ENCODE data around the gene JUND. TPM values are rescaled to one million over a fixed set of nuclear protein-coding genes. Genes with fewer than 3 reads are reported as not detected.

Gene JUND
- polyA plus RNA-seq, 1 of the 3 experiments (the other 2 are of a cell fraction) = 115 TPM

GRCh38 chr19:18286973-18287635 is 5.7 kb upstream of the JUND start:
- H3K79me2 ChIP-seq (ENCODE audit: insufficient read depth) = peaks cover 3% of the 10 kb centered on the region; the same call in 1 of the 2 replicates
- TF ChIP-seq PBX3 (IDR thresholded peaks at IDR 0.05) (no peak), YY1 (IDR thresholded peaks at IDR 0.05; ENCODE audit: low read depth) (no peak), CTCF (IDR thresholded peaks at IDR 0.05) (no peak), EP300 (IDR thresholded peaks at IDR 0.05; ENCODE audit: borderline replicate concordance in 1 of 2, low read depth in 1 of 2, low read length in 1 of 2) (no peak), IRF3 (IDR thresholded peaks at IDR 0.05; ENCODE audit: low read depth, low read length) (no peak), GABPA (IDR thresholded peaks at IDR 0.05; ENCODE audit: low read depth) (no peak), NFIC (IDR thresholded peaks at IDR 0.05; ENCODE audit: borderline replicate concordance) (no peak), MEF2A (IDR thresholded peaks at IDR 0.05; ENCODE audit: borderline replicate concordance, low read depth) (no peak)
- no peaks in the 10 kb centered on the region for H3K9me2 ChIP-seq
- no peak overlapping the region for H3K4me3 ChIP-seq (ENCODE audit: low read depth in 2 of 2, low read length in 1 of 2)
- H3F3A ChIP-seq (replicated peaks; ENCODE audit: insufficient read depth) = peaks cover 23% of the 10 kb centered on the region
- H3K4me1 ChIP-seq (ENCODE audit: control insufficient read depth in 1 of 2, insufficient read depth in 2 of 2, low read depth in 1 of 2, low read length in 1 of 2) = peaks cover 12 to 14% of the 10 kb centered on the region in 2 experiments; a peak in 3 of 4 replicates
- WGBS (ENCODE audit: low lambda C conversion rate) = 97% methylated on average over 13 of the region's 21 CpGs
- H4K20me1 ChIP-seq (ENCODE audit: insufficient read depth) = no peaks in the 10 kb centered on the region
- DNase-seq = no peak
- ChIA-PET CTCF (interaction anchor here (1.2 to 1.3 kb wide), 2 partner anchors 9 to 101 kb away, joined by 3 read pairs; no protein-coding TSS in a partner anchor), POLR2A (no interaction called here)
- H3K4me2 ChIP-seq = no peak overlapping the region
- no peaks in the 10 kb centered on the region for H3K36me3 ChIP-seq (replicated peaks in 1 of 2; ENCODE audit: control insufficient read depth in 1 of 2, insufficient read depth in 2 of 2, low read length in 1 of 2)
- no peaks in the 10 kb centered on the region for H3K27me3 ChIP-seq (ENCODE audit: insufficient read depth)
- no peak overlapping the region for H3K9ac ChIP-seq
- H3K9me3 ChIP-seq = no peaks in the 10 kb centered on the region
- H3K27ac ChIP-seq (ENCODE audit: low read depth in 2 of 2, low read length in 1 of 2) = no peak overlapping the region
- H2AFZ ChIP-seq (ENCODE audit: low read depth) = no peak overlapping the region

- Histone ChIP-seq H3K36me3 (replicated peaks in 1 of 2; ENCODE audit: control insufficient read depth in 1 of 2, insufficient read depth in 2 of 2, low read length in 1 of 2) (no peaks in the 10 kb centered on the region), H3K79me2 (ENCODE audit: insufficient read depth) (peaks cover 15% of the 10 kb centered on the region), H3K9ac (no peak overlapping the region), H3K9me2 (no peaks in the 10 kb centered on the region), H3F3A (replicated peaks; ENCODE audit: insufficient read depth) (peaks cover 15% of the 10 kb centered on the region), H3K27me3 (ENCODE audit: insufficient read depth) (no peaks in the 10 kb centered on the region), H4K20me1 (ENCODE audit: insufficient read depth) (peaks cover 4% of the 10 kb centered on the region; the same call in 1 of the 2 replicates), H3K4me3 (ENCODE audit: low read depth in 2 of 2, low read length in 1 of 2) (no peak overlapping the region), H3K4me2 (no peak overlapping the region), H3K4me1 (ENCODE audit: control insufficient read depth in 1 of 2, insufficient read depth in 2 of 2, low read depth in 1 of 2, low read length in 1 of 2) (peaks cover 7 to 9% of the 10 kb centered on the region in 2 experiments; a peak in 3 of 4 replicates), H3K27ac (ENCODE audit: low read depth in 2 of 2, low read length in 1 of 2) (no peak overlapping the region; a peak in 1 of 4 replicates), H3K9me3 (no peaks in the 10 kb centered on the region), H2AFZ (ENCODE audit: low read depth) (no peak overlapping the region)
- WGBS (ENCODE audit: low lambda C conversion rate) = 83% methylated on average over 11 of the region's 12 CpGs
- TF ChIP-seq MAX (IDR thresholded peaks at IDR 0.05; ENCODE audit: low read depth) = no peak
- TF ChIP-seq FOXJ3 (CRISPR knock-in tag; IDR thresholded peaks at IDR 0.05) = no peak
- TF ChIP-seq SIN3A (IDR thresholded peaks at IDR 0.05; ENCODE audit: borderline replicate concordance, low read depth, low read length) = no peak
- TF ChIP-seq CTCF (IDR thresholded peaks at IDR 0.05) = no peak
- no peak for TF ChIP-seq FOXM1 (IDR thresholded peaks at IDR 0.05; ENCODE audit: low read depth)
- CTCF ChIA-PET = no interaction called here
- no peak for DNase-seq
- POLR2A ChIA-PET = no interaction called here
Measured at GRCh38 chr19:18284712-18285360, 3.4 kb upstream of the JUND start.
